Activated T-cell treated with anti-CD3 and anti-CD28 coated beads, Interleukin-2, amount 50 U/mL, for 1 hour (primary cell): Measurements from ENCODE around the gene CLEC10A.
"Not testable (repeated sequence)": the region's sequence is repeated elsewhere in the genome, so short reads cannot be mapped to it uniquely, and the experiment has no call there.

Experiments used
- DNase-seq: peaks from one replicate; pipeline ENCODE4 v3.0.0-alpha.2; 2020

CLEC10A gene

GRCh38 chr17:7079581-7080455, at the start of gene CLEC10A:
CLEC10A (minus strand) TSS chr17:7080251; CDS start chr17:7078812, 1,439 bp downstream.
- DNase-seq, result no peak

GRCh38 chr17:7129311-7129710, 49.3 kb upstream of the CLEC10A start:
- DNase-seq, result no peak

GRCh38 chr17:7128160-7128559, 48.1 kb upstream of the CLEC10A start:
- DNase-seq, result no peak

- not testable (repeated sequence) for DNase-seq
These were observed 47.5 kb upstream of the CLEC10A start for GRCh38 chr17:7127501-7127900.

- DNase-seq, result not testable (repeated sequence)
These were observed 46.3 kb upstream of the CLEC10A start for GRCh38 chr17:7126386-7126785.

- DNase-seq, result no peak
These were observed 44.9 kb upstream of the CLEC10A start for GRCh38 chr17:7124923-7125322.

GRCh38 chr17:7123844-7124243, 43.8 kb upstream of the CLEC10A start:
- no peak for DNase-seq

- no peak for DNase-seq
These were observed 42.3 kb upstream of the CLEC10A start for GRCh38 chr17:7122381-7122780.

- not testable (repeated sequence) for DNase-seq
These were observed 40.6 kb upstream of the CLEC10A start for GRCh38 chr17:7120635-7121034.

- no peak for DNase-seq
These were observed 40.1 kb upstream of the CLEC10A start for GRCh38 chr17:7120123-7120522.

GRCh38 chr17:7119314-7119713, 39.3 kb upstream of the CLEC10A start:
- no peak for DNase-seq

GRCh38 chr17:7114875-7115614, 35.0 kb upstream of the CLEC10A start:
- no peak for DNase-seq

GRCh38 chr17:7114241-7114874, 34.3 kb upstream of the CLEC10A start, which contains the start of gene ASGR2:
ASGR2 (minus strand) TSS chr17:7114822; CDS start chr17:7114240, 582 bp downstream.
- DNase-seq, result no peak

- DNase-seq, result no peak
These were observed 33.4 kb upstream of the CLEC10A start for GRCh38 chr17:7113273-7114071.

- DNase-seq, result no peak
These were observed 32.6 kb upstream of the CLEC10A start for GRCh38 chr17:7112510-7113108.

- DNase-seq, result no peak
These were observed 31.9 kb upstream of the CLEC10A start for GRCh38 chr17:7111784-7112509.

- DNase-seq, result no peak
These were observed 30.7 kb upstream of the CLEC10A start for GRCh38 chr17:7110617-7111306.

GRCh38 chr17:7109461-7110322, 29.6 kb upstream of the CLEC10A start:
- no peak for DNase-seq

GRCh38 chr17:7108981-7109380, 28.9 kb upstream of the CLEC10A start:
- DNase-seq, result no peak

- no peak for DNase-seq
These were observed 28.5 kb upstream of the CLEC10A start for GRCh38 chr17:7108560-7108925.
